Esophagus muscularis mucosa (tissue), 4 donors: ENCODE results near the gene FADD. TPM values are rescaled to one million over a fixed set of nuclear protein-coding genes. Genes with fewer than 3 reads are reported as not detected.

Source experiments
- DNase-seq: peaks from one replicate; pipeline ENCODE4 v3.0.0-alpha.2; 2017; ENCODE audit errors: extremely low spot score
- H3K27ac ChIP-seq, 4 donors: fragments of 200-600 bp; sonication (generic); replicated peaks in 1 of 4; 1 replicate in 3 of 4; 2 replicates in 1 of 4; pipeline ENCODE4 v1.5.1; 2016 to 2019; ENCODE audit warnings: mild to moderate bottlenecking in 1 of 4
- H3K27me3 ChIP-seq, 4 donors: fragments of 200-600 bp; sonication (generic); one replicate each; pipeline versions ENCODE4 v1.5.1 to v1.6.0; 2016 to 2019
- H3K36me3 ChIP-seq, 4 donors: fragments of 200-600 bp; sonication (generic); one replicate each; pipeline ENCODE4 v1.5.1; 2016 to 2019
- H3K4me1 ChIP-seq, 4 donors: fragments of 200-600 bp; sonication (generic); one replicate each; pipeline ENCODE4 v1.5.1; 2016 to 2019
- H3K4me3 ChIP-seq, 4 donors: fragments of 200-600 bp; sonication (generic); 1 replicate in 2 of 4; 2 replicates in 2 of 4; pipeline ENCODE4 v1.5.1; 2016 to 2019; ENCODE audit warnings: mild to moderate bottlenecking in 4 of 4, moderate library complexity in 1 of 4
- H3K9me3 ChIP-seq, 4 donors: fragments of 200-600 bp; sonication (generic); 1 replicate in 3 of 4; 2 replicates in 1 of 4; pipeline ENCODE4 v1.5.1; 2016 to 2019
- EP300 ChIP-seq: sonication (generic); formaldehyde crosslinking; IDR thresholded peaks from one replicate; pipeline ENCODE4 v1.6.1; 2017; ENCODE audit warnings: antibody characterized with exemption
- POLR2A ChIP-seq: fragments of 450-650 bp; IDR thresholded peaks from one replicate; pipeline ENCODE4 v1.6.1; 2017; ENCODE audit warnings: antibody characterized with exemption, moderate library complexity, mild to moderate bottlenecking, low read depth
- POLR2AphosphoS5 ChIP-seq, 2 donors: sonication (generic); formaldehyde crosslinking; IDR thresholded peaks; one replicate each; pipeline ENCODE4 v1.6.1; 2017; ENCODE audit warnings: antibody characterized with exemption in 2 of 2
- WGBS: methylation state at CpG from one replicate; pipeline ENCODE4 v1.1.5; 2018; 5-methylcytosine and 5-hydroxymethylcytosine counted together
- intact Hi-C: fragments of 100-400 bp; cut with DNase I; formaldehyde crosslinking; loops from one replicate; pipeline ENCODE4 v1.15.1; 2023
- total RNA-seq, 4 donors: library from RNA; depleted of rRNA; stranded (reverse); fragments of >200 nt; gene quantifications; one replicate each; pipeline versions ENCODE4 v1.1.0 to v1.2.1, GENCODE V29; 2016
- TF ChIP-seq, protein P1 (sequence below), 3 experiments: fragments of 200-600 bp in 2 of 3; fragments of 450-650 bp in 1 of 3; sonication (generic) in 2 of 3; IDR thresholded peaks; one replicate each; pipeline ENCODE4 v1.5.1; 2017 to 2019; ENCODE audit warnings: antibody characterized with exemption in 3 of 3, mild to moderate bottlenecking in 2 of 3, moderate library complexity in 1 of 3

Gene FADD
- total RNA-seq, 4 donors from 2014 or later, result 14.5 to 33.3 (median 21.5) TPM

DNA sequence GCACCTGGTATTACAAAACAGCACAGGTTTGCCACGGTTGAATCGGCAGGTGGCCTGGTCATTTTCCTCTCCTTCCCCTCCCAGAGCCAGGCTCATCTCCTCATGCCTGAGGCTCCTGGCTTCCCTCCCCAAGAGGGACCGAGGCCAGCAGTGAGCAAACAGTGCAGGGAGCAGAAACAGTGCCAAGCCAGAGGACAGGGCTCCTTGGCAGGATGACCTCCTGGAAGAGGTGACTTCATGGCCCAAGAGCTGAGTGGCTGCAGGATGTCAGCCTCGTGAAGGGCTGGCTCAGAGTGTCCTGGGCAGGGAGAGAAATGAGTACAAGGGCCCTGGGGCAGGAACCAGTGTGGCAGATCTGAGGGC is 44.6 kb downstream of the FADD start:
- Histone ChIP-seq H3K27ac (no peak overlapping the region), H3K9me3 (no peaks in the 10 kb centered on the region), H3K4me3 (no peak overlapping the region), H3K36me3 (no peaks in the 10 kb centered on the region), H3K4me1 (peaks cover 0 to 7% (median 3%) of the 10 kb centered on the region in 4 donors), H3K27me3 (peaks cover 0 to 11% (median 0%) of the 10 kb centered on the region in 4 donors)
- no peak for DNase-seq
- WGBS, result 47% methylated on average over 3 of the region's 4 CpGs
- intact Hi-C loops, result no loop called here
- TF ChIP-seq, protein P1, sequence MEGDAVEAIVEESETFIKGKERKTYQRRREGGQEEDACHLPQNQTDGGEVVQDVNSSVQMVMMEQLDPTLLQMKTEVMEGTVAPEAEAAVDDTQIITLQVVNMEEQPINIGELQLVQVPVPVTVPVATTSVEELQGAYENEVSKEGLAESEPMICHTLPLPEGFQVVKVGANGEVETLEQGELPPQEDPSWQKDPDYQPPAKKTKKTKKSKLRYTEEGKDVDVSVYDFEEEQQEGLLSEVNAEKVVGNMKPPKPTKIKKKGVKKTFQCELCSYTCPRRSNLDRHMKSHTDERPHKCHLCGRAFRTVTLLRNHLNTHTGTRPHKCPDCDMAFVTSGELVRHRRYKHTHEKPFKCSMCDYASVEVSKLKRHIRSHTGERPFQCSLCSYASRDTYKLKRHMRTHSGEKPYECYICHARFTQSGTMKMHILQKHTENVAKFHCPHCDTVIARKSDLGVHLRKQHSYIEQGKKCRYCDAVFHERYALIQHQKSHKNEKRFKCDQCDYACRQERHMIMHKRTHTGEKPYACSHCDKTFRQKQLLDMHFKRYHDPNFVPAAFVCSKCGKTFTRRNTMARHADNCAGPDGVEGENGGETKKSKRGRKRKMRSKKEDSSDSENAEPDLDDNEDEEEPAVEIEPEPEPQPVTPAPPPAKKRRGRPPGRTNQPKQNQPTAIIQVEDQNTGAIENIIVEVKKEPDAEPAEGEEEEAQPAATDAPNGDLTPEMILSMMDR (IDR thresholded peaks at IDR 0.05), result no peak
- TF ChIP-seq EP300, result no peak
- TF ChIP-seq POLR2AphosphoS5 (IDR thresholded peaks at IDR 0.05), result no peak
- no peak for TF ChIP-seq POLR2A

DNA sequence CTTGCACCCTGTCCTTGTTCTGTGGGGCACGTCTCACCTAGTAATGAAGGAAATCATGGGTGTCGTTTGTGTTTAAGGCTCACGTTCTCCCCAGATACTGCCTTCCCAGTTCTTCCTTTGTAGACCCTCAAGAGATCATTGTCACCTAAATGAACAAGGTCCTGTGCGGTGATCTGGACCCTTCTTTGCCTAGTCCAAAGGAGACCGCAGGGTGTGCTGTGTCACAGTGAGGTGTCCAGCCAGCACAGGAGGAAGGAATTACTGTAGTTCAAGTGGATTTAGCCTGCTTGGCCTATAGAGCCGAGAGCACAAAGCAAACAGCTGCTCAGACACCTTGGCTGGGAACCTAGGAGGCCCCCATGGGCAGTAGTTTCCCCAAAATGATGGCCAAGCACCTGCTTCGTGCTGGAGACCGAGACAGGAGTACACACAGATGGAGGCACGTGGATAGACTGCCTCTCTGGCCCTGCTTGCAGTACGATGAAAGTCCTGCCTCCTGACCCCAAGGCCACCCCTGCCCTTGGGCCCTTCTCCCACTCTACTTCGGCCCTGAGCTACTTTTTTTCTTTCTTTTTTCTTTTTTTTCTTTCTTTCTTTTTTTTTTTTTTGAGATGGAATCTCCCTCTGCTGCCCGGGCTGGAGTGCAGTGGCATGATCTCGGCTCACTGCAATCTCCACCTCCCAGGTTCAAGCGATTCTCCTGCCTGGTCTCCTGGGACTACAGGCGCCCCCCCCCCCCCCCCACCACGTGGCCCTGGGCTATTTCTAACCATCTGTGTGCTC is 48.0 kb downstream of the FADD start:
- Histone ChIP-seq H3K4me3 (no peak overlapping the region), H3K27me3 (no peaks in the 10 kb centered on the region), H3K27ac (no peak overlapping the region), H3K36me3 (no peaks in the 10 kb centered on the region), H3K4me1 (peaks cover 0 to 7% (median 6%) of the 10 kb centered on the region in 4 donors), H3K9me3 (no peaks in the 10 kb centered on the region)
- no peak for DNase-seq
- 69% methylated on average over 15 of the region's 16 CpGs for WGBS
- TF ChIP-seq POLR2AphosphoS5 (IDR thresholded peaks at IDR 0.05) (no peak), EP300 (no peak), POLR2A (no peak)
- TF ChIP-seq, protein P1 (IDR thresholded peaks at IDR 0.05), result no peak
- intact Hi-C loops, result no loop called here

DNA sequence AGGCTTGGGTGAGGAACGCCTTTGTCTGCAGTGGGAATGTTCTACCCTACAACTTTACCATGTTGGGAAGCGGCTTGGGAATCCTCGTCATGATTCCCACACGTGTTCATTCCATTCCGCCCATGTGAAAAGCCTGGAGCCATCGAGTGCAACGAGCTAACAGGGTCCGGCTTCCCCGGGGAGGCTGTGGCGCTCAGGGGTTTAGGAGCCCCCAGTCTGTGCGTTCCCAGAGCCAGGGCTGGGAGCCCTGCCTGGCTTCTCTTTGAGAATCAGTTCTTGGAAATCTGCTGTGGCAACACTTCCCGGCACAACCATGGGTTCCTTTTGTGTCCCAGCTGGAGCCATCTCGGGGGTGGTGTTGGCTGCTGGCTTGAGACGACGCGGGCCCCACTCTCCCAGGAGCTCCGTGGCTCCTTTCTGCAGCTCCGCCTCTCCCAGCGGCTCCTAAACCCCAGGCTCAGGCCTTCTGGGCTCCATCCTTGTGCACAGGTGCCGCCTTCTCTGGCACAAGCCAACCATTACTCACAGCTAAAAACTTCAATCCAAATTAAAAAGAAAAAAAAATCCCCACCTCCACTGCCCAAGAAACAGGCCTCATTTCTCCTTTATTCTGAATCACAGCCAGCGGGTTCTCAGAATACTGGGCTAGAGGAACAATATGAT is 48.7 kb downstream of the FADD start:
- H3K9me3 ChIP-seq, result no peaks in the 10 kb centered on the region
- no peak overlapping the region for H3K4me3 ChIP-seq
- H3K4me1 ChIP-seq, result peaks cover 0 to 7% (median 6%) of the 10 kb centered on the region in 4 donors
- H3K27ac ChIP-seq, result no peak overlapping the region
- intact Hi-C loops, result no loop called here
- TF ChIP-seq, protein P1 (IDR thresholded peaks at IDR 0.05), result no peak
- no peak for TF ChIP-seq EP300
- TF ChIP-seq POLR2A, result no peak
- no peaks in the 10 kb centered on the region for H3K27me3 ChIP-seq
- no peaks in the 10 kb centered on the region for H3K36me3 ChIP-seq
- WGBS, result 75% methylated on average over 10 of the region's 21 CpGs
- no peak for DNase-seq

DNA sequence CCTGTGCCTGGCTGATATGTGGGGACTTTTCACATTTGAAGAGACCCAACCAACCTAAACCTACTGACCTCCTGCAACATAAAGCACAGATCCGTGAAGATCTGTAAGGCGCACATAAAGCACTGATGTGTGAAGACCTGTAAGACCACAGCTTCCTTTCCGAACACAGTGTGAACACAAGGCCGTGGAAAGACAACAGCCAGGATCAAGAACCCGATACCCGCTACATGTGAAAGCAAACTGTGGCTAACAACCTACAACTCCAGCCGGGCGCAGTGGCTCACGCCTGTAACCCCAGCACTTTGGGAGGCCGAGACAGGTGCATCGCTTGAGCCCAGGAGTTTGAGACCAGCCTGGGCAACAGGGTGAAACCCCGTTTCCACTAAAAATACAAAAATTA is 49.7 kb downstream of the FADD start:
- TF ChIP-seq, protein P1 (IDR thresholded peaks at IDR 0.05), result no peak
- no peak for TF ChIP-seq POLR2A
- TF ChIP-seq POLR2AphosphoS5 (IDR thresholded peaks at IDR 0.05), result no peak
- no peak for TF ChIP-seq EP300
- intact Hi-C loops, result no loop called here
- DNase-seq, result no peak

More for the DNA sequence above, 49.7 kb downstream of the FADD start:
- no peak overlapping the region for H3K4me3 ChIP-seq
- no peaks in the 10 kb centered on the region for H3K9me3 ChIP-seq
- no peaks in the 10 kb centered on the region for H3K36me3 ChIP-seq
- no peak overlapping the region for H3K27ac ChIP-seq
- no peaks in the 10 kb centered on the region for H3K27me3 ChIP-seq
- peaks cover 0 to 7% (median under 1%) of the 10 kb centered on the region in 4 donors for H3K4me1 ChIP-seq
- WGBS, result 98% methylated on average over 6 of the region's 12 CpGs
